Kidney epithelial cell (primary cell): ENCODE data around the gene TMEM232. TPM values are rescaled to one million over a fixed set of nuclear protein-coding genes. Genes with fewer than 3 reads are reported as not detected.
"Not testable (repeated sequence)": the region's sequence is repeated elsewhere in the genome, so short reads cannot be mapped to it uniquely, and the experiment has no call there.

ENCODE experiments used
- DNase-seq: peaks from one replicate; pipeline ENCODE4 v3.0.0-alpha.2; 2010; ENCODE audit warnings: low read depth
- H3K27me3 ChIP-seq: 2 replicates; pipeline ENCODE4 v1.6.0; 2011; ENCODE audit warnings: low read length; ENCODE audit not compliant: control insufficient read depth, insufficient read depth
- H3K36me3 ChIP-seq: 2 replicates; pipeline ENCODE4 v1.5.1; 2011; ENCODE audit warnings: low read length; ENCODE audit not compliant: control insufficient read depth, insufficient read depth
- H3K4me3 ChIP-seq: 2 replicates; pipeline ENCODE4 v1.5.1; 2011; ENCODE audit warnings: low read depth, mild to moderate bottlenecking, control low read depth, low read length
- total RNA-seq: library from RNA; depleted of rRNA; stranded (reverse); fragments of >200 nt; gene quantifications from 2 replicates; pipeline ENCODE4 v1.2.3, GENCODE V29; 2015
- TF ChIP-seq, protein P1 (sequence below): IDR thresholded peaks from 2 replicates; pipeline ENCODE4 v1.5.1; 2011; ENCODE audit warnings: mild to moderate bottlenecking, moderate library complexity, low read length, control low read depth, inconsistent platforms; ENCODE audit not compliant: insufficient read depth, poor library complexity, severe bottlenecking

Gene TMEM232
- total RNA-seq, 1 donor from 2014 or later = 10.9 TPM

DNA sequence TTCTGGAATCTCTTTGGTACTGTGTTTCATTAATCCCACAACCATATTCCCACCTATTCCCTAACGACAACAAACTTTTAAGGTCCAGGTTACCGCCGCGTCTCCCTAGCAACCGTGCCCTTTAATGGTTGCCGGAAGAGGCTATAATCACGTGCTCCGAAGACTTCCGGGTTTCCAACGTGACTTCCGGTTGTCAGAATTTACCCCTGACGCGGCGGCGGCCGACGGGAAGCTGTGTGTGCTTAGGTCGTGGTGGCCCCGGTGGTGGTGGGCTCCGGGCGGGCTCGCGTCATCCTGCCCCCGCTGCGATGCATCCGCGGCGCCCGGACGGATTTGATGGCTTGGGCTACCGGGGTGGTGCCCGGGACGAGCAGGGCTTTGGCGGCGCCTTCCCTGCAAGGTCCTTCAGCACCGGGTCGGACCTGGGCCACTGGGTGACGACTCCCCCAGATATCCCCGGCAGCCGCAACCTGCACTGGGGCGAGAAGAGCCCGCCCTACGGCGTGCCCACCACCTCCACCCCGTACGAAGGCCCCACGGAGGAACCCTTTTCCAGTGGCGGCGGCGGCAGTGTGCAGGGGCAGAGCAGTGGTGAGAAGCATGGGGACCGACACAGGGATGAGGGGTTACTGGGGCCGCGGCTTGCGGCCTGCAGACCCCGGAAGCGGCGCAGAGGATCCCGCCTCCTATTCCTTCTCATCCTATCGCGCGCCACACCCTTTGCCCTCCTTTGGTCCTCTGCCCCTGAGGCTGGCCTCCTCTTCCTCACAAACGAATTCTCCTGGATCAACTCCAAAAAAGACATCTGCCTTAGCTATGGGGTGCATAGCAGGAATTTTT, 12.6 kb upstream of the TMEM232 start, which contains the start of gene SLC25A46:
Gene SLC25A46, plus strand, starts transcription at position 196 of the 840 bp plus-strand sequence. Its CDS starts 113 bp downstream, at position 309.
- TF ChIP-seq, protein P1, sequence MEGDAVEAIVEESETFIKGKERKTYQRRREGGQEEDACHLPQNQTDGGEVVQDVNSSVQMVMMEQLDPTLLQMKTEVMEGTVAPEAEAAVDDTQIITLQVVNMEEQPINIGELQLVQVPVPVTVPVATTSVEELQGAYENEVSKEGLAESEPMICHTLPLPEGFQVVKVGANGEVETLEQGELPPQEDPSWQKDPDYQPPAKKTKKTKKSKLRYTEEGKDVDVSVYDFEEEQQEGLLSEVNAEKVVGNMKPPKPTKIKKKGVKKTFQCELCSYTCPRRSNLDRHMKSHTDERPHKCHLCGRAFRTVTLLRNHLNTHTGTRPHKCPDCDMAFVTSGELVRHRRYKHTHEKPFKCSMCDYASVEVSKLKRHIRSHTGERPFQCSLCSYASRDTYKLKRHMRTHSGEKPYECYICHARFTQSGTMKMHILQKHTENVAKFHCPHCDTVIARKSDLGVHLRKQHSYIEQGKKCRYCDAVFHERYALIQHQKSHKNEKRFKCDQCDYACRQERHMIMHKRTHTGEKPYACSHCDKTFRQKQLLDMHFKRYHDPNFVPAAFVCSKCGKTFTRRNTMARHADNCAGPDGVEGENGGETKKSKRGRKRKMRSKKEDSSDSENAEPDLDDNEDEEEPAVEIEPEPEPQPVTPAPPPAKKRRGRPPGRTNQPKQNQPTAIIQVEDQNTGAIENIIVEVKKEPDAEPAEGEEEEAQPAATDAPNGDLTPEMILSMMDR = no peak

DNA sequence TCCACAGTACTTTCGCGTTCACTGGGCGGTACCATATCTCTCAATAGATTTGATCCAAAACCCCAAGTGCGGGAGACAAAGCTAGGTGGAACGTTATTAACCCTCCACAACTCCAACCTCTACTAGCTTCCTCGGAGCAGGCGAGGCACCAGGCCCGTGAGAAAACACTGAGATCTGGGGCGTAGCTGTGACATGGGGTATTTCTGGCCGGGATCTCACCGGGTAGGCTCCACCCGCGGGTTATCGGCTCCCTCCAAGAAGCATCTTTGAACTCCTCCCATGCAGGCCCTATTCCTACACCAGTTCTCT, 12.0 kb upstream of the TMEM232 start:
- no peak for DNase-seq

More for the DNA sequence above, 12.6 kb upstream of the TMEM232 start, which contains the start of gene SLC25A46:
- H3K27me3 ChIP-seq = no peaks in the 10 kb centered on the region
- H3K36me3 ChIP-seq = no peaks in the 10 kb centered on the region
- peak within 1 kb of the TSS; percentile 85 for H3K4me3 ChIP-seq
- peak; percentile 70 for DNase-seq

DNA sequence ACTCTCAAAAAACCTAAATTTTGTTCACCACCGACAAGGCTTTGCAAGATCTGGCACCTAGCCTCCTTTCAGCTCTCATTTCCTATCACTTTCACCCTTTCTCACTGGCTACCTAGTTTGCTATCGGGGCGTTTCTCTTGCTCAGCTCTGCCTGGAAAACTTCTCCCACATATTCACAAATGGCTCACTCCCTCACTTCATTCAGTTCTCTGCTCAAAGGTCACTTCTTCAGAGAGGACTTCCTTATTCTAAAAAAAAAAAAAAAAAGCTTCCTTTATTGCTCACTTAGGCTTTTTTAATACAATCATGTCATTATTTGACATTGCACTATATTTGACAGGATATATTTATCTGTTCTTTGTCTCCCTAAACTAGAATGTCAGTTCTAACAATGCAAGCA, 10.3 kb upstream of the TMEM232 start:
- no peaks in the 10 kb centered on the region for H3K36me3 ChIP-seq
- no peak for DNase-seq
- no peak overlapping the region for H3K4me3 ChIP-seq
- TF ChIP-seq, protein P1 = no peak
- H3K27me3 ChIP-seq = no peaks in the 10 kb centered on the region

More for the DNA sequence above, 12.0 kb upstream of the TMEM232 start:
- TF ChIP-seq, protein P1 = no peak
- H3K4me3 ChIP-seq = peak overlapping the region; percentile 85
- no peaks in the 10 kb centered on the region for H3K27me3 ChIP-seq
- no peaks in the 10 kb centered on the region for H3K36me3 ChIP-seq

DNA sequence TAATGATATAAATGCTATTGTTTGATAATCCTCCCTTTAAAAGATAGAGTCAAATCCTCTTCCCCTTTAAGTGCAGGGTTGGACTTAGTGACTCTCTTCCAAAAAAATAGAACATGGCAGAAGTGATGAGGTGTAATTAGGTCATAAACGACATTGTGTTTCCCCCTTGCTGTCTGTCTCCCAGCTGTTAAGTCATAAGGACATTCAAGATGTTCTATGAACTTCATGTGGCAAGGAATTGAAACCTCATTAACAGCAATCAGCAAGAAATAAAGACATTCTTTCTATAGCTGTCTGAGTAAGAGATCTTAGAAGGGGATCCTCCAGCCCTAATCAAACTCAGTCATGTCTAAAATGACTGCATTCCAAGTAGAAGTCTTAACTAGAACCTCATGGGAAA, 9.1 kb upstream of the TMEM232 start:
- TF ChIP-seq, protein P1 = no peak
- no peaks in the 10 kb centered on the region for H3K27me3 ChIP-seq
- DNase-seq = no peak
- no peaks in the 10 kb centered on the region for H3K36me3 ChIP-seq
- H3K4me3 ChIP-seq = no peak overlapping the region

DNA sequence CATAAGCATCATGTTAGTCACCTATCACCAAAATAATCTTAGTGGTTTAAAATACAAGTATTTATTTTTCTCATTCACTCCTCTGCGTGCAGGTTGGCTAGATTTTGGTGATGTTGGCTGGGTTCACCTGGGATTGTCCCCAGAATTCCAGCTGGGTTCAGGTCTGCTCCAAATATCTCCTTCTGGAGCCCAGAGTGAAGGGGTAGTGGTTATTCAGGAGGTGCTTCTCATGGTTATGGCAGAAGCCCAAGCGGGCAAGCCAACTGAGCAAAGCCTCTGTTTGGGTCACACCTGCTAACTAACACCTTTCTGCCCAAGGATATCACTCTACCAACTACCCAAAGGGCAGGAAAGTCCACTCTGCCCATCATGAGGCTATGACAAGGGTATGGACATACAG, 7.6 kb upstream of the TMEM232 start:
- H3K27me3 ChIP-seq = no peaks in the 10 kb centered on the region
- no peaks in the 10 kb centered on the region for H3K36me3 ChIP-seq
- TF ChIP-seq, protein P1 = no peak
- H3K4me3 ChIP-seq = no peak overlapping the region
- no peak for DNase-seq

DNA sequence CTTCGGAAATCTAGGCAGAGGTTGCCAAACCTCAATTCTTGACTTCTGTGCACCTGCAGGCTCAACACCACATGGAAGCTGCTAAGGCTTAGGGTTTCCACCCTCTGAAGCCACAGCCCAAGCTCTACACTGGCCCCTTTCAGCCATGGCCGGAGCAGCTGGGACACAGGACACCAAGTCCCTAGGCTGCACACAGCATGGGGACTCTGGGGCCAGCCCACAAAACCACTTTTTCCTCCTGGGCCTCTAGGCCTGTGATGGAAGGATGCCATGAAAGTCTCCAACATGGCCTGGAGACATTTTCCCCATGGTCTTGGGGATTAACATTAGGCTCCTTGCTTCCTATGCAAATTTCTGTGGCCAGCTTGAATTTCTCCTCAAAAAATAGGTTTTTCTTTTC, 5.0 kb upstream of the TMEM232 start:
- DNase-seq, H3K27me3 ChIP-seq, H3K36me3 ChIP-seq, H3K4me3 ChIP-seq: not testable (repeated sequence)
